ENCODE measurements around the gene TAF3.

DNA sequence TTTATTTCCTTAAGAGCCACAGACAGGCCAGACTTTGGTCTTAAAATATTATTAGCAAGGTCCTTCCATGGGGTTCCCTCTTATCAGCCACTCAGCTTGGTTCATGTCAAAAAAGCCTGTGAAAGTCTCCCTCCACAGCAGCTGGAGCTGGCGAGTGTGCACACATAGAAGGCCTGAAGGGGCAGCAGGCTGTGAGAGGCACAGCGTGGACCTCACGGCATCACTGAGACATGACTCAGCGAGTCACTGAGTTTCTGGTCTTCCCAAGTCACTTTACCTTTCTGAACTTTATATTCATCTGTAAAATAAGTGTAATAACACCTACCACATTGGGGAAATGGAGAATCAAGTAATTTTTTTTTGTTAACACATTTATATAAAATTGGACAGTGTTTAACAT lies 8.7 kb downstream of the TAF3 start:
- TF ChIP-seq, protein P1, sequence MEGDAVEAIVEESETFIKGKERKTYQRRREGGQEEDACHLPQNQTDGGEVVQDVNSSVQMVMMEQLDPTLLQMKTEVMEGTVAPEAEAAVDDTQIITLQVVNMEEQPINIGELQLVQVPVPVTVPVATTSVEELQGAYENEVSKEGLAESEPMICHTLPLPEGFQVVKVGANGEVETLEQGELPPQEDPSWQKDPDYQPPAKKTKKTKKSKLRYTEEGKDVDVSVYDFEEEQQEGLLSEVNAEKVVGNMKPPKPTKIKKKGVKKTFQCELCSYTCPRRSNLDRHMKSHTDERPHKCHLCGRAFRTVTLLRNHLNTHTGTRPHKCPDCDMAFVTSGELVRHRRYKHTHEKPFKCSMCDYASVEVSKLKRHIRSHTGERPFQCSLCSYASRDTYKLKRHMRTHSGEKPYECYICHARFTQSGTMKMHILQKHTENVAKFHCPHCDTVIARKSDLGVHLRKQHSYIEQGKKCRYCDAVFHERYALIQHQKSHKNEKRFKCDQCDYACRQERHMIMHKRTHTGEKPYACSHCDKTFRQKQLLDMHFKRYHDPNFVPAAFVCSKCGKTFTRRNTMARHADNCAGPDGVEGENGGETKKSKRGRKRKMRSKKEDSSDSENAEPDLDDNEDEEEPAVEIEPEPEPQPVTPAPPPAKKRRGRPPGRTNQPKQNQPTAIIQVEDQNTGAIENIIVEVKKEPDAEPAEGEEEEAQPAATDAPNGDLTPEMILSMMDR (IDR thresholded peaks at IDR 0.05): peak in 2 of 12 donors; percentile 13 to 18
- TF ChIP-seq POLR2A (IDR thresholded peaks at IDR 0.05): no peak
